Stimulated activated naive B cell treated with anti-CD40 and anti-IgM and Interleukin-4, amounts not matched to agents 10 μg/mL and 1 μg/mL and 100 μg/mL, for 72 hours (primary cell): ENCODE data around the gene ZFAND2A.

Source experiments
- ATAC-seq, 2 donors: fragments of 150-1000 bp; cut with Tn5 transposase; replicated peaks; 2 replicates each; pipeline ENCODE4 v1.10.0; 2021; ENCODE audit warnings: moderate library complexity in 1 of 2
- DNase-seq: peaks from one replicate; pipeline ENCODE4 v3.0.0; 2021
- H3K27ac Mint-ChIP-seq: one replicate; pipeline ENCODE4 v1.8.0; 2022; ENCODE audit warnings: mild to moderate bottlenecking, mixed read lengths
- H3K27me3 Mint-ChIP-seq, 2 donors: one replicate each; pipeline ENCODE4 v1.8.0; 2022; ENCODE audit warnings: mixed read lengths in 2 of 2
- H3K36me3 Mint-ChIP-seq, 2 donors: one replicate each; pipeline ENCODE4 v1.8.0; 2022; ENCODE audit warnings: mixed read lengths in 2 of 2, mild to moderate bottlenecking in 1 of 2
- H3K4me1 Mint-ChIP-seq, 2 donors: one replicate each; pipeline ENCODE4 v1.8.0; 2022; ENCODE audit warnings: mixed read lengths in 2 of 2, mild to moderate bottlenecking in 1 of 2
- H3K4me3 Mint-ChIP-seq, 2 donors: one replicate each; pipeline ENCODE4 v1.8.0; 2022; ENCODE audit warnings: mild to moderate bottlenecking in 2 of 2, mixed read lengths in 2 of 2, moderate library complexity in 1 of 2
- H3K9me3 Mint-ChIP-seq, 2 donors: one replicate each; pipeline ENCODE4 v1.8.0; 2022; ENCODE audit warnings: mixed read lengths in 2 of 2, mild to moderate bottlenecking in 1 of 2

Gene ZFAND2A

GRCh38 chr7:1106063-1106792 lies 53.8 kb downstream of the ZFAND2A start:
- peaks cover 11 to 31% of the 10 kb centered on the region in 2 donors for H3K36me3 Mint-ChIP-seq
- H3K27me3 Mint-ChIP-seq, result peaks cover 0 to 5% of the 10 kb centered on the region in 2 donors
- peak overlapping the region; percentile 7 for H3K27ac Mint-ChIP-seq
- no peaks in the 10 kb centered on the region for H3K9me3 Mint-ChIP-seq
- no peak overlapping the region for H3K4me3 Mint-ChIP-seq
- DNase-seq (no peak), ATAC-seq (no peak)
- H3K4me1 Mint-ChIP-seq, result peaks cover 24 to 26% of the 10 kb centered on the region in 2 donors

GRCh38 chr7:1105189-1105588 lies 54.8 kb downstream of the ZFAND2A start:
- H3K27ac Mint-ChIP-seq, result peak overlapping the region; percentile 75
- H3K4me1 Mint-ChIP-seq, result peaks cover 24 to 26% of the 10 kb centered on the region in 2 donors
- H3K36me3 Mint-ChIP-seq, result peaks cover 11 to 31% of the 10 kb centered on the region in 2 donors
- peak; percentile 78 to 83 for ATAC-seq
- no peaks in the 10 kb centered on the region for H3K9me3 Mint-ChIP-seq
- no peak overlapping the region for H3K4me3 Mint-ChIP-seq
- H3K27me3 Mint-ChIP-seq, result peaks cover 0 to 5% of the 10 kb centered on the region in 2 donors
- DNase-seq, result peak; percentile 30

DNA sequence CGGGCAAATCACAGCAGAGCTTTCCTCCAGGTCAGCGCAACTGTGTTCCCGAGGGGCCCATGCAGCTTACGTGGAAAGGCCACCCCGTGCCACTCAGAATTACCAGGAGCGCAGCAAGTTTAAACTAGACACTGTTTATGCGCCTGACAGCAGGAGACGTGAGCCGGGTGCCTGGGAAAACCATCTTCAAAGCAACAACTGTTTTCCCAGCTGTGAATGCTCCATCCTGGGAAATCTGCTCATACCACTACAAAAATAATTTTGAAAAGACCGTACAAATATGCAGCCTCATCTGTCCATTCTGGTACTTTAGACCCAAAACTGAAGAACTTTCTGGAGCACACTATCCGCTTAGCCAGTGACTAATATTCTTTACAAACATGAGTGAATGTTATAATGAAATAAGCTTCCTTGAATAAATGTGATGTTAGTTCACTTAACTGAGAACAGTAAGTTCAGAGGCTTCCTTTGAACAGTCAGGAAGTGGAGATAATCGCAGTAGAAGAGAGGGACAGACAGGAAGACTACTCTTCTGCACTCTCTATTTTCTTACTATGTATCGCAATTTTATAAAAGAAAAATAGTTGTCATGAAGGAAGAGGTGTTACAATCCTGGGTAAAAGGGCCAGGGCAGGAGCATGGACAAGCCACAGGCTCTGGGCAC lies 55.3 kb downstream of the ZFAND2A start:
- H3K9me3 Mint-ChIP-seq, result no peaks in the 10 kb centered on the region
- H3K4me3 Mint-ChIP-seq, result no peak overlapping the region
- peaks cover 10 to 31% of the 10 kb centered on the region in 2 donors for H3K36me3 Mint-ChIP-seq
- peaks cover 24 to 26% of the 10 kb centered on the region in 2 donors for H3K4me1 Mint-ChIP-seq
- peaks cover 0 to 5% of the 10 kb centered on the region in 2 donors for H3K27me3 Mint-ChIP-seq
- ATAC-seq (no peak), DNase-seq (no peak)
- no peak overlapping the region for H3K27ac Mint-ChIP-seq

DNA sequence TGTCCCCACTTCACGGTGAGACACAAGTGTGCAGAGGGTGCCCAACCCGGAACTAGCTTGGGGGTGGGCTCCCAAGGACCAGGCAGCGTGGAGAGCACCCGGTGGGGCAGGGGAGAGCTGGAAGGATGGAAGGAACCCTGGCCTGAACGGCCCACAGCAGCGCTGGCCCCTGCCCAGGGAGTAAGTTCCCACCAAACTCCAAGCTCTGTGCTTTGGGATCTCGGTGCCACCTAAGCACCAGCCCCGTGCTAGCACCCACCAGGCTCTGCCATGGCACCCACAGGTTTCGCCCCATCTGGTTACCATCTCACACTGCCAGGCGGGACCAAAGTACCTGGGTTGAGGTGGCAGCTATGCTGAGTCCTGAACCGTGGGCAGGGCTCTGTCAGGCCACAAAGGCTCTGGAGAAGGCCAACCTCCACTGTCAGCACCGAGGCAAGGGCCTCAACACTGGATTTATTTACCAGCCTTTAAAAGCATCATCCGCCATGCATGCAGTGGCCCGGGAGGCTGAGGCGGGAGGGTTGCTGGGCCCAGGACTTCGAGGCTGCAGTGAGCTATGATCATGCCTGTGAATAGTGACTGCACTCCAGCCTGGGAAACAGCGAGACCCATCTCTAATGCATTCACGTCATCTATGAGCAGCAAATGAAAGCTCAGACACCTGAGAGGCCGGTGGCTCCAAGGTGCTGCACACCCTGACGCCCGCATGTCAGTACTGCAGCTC lies 56.0 kb downstream of the ZFAND2A start:
- peaks cover 0 to 5% of the 10 kb centered on the region in 2 donors for H3K27me3 Mint-ChIP-seq
- ATAC-seq, result no peak
- H3K9me3 Mint-ChIP-seq, result no peaks in the 10 kb centered on the region
- peaks cover 14 to 33% of the 10 kb centered on the region in 2 donors for H3K36me3 Mint-ChIP-seq
- DNase-seq, result no peak
- H3K4me3 Mint-ChIP-seq, result peak overlapping the region; percentile 44 to 50
- H3K4me1 Mint-ChIP-seq, result peaks cover 24 to 26% of the 10 kb centered on the region in 2 donors
- peak overlapping the region; percentile 92 for H3K27ac Mint-ChIP-seq

DNA sequence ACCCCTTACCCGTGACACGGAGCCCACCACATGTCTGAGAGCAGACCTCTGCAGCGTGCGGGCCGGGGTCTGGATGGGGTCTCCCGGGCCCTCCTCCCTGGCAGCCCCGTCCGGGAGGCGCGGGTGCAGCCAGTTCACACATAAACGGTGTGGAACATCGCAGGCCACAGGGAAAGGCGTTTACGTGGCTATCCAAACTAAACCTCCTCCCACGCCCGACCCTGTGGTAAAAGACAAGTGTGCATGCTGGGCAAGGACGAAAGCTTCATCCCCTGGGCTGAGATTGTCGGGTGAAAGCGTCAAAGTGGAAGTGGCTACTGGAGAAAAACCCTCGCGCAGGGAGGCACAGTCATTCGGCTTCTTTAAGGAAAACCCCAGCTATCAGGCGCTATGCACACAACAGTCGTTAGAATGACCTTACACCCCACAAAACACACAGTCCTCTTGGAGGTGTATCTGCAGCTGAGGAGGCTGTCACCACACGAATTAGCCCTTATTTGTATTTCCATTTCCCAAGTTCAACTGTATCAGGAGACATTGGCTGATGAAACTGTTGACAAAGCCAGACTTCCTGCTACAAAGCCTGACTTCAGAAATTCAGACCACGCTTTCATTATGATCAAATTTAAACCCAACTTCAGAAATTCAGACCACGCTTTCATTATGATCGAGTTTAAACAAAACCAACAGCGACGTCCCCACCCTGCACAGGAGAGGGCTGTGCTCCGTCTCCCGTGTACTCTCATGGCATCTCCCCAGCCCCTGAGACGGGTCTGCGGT lies 56.8 kb downstream of the ZFAND2A start:
- peaks cover 17 to 36% of the 10 kb centered on the region in 2 donors for H3K36me3 Mint-ChIP-seq
- peak; percentile 57 for DNase-seq
- ATAC-seq, result peak; percentile 65 to 69
- H3K4me1 Mint-ChIP-seq, result peaks cover 24 to 26% of the 10 kb centered on the region in 2 donors
- H3K4me3 Mint-ChIP-seq, result peak overlapping the region; percentile 44 to 50
- H3K27ac Mint-ChIP-seq, result peak overlapping the region; percentile 92
- peaks cover 0 to 5% of the 10 kb centered on the region in 2 donors for H3K27me3 Mint-ChIP-seq
- H3K9me3 Mint-ChIP-seq, result peaks cover 0 to 2% of the 10 kb centered on the region in 2 donors
